OCI-LY3 (cell line): ENCODE measurements around the gene GRK3.
"Not testable (repeated sequence)": the region's sequence is repeated elsewhere in the genome, so short reads cannot be mapped to it uniquely, and the experiment has no call there.

ENCODE experiments used
- EZH2phosphoT487 ChIP-seq: fragments of 200-600 bp; shearing (Covaris generic); IDR thresholded peaks from 2 replicates; pipeline ENCODE4 v1.6.1; 2018; ENCODE audit warnings: antibody characterized with exemption, mixed run types, low read depth
- TF ChIP-seq, protein P1 (sequence below): fragments of 200-600, 300-600 bp; sonication (generic); IDR thresholded peaks from 2 replicates; pipeline ENCODE4 v1.5.1; 2014; ENCODE audit warnings: antibody characterized with exemption, low read length, low read depth

DNA sequence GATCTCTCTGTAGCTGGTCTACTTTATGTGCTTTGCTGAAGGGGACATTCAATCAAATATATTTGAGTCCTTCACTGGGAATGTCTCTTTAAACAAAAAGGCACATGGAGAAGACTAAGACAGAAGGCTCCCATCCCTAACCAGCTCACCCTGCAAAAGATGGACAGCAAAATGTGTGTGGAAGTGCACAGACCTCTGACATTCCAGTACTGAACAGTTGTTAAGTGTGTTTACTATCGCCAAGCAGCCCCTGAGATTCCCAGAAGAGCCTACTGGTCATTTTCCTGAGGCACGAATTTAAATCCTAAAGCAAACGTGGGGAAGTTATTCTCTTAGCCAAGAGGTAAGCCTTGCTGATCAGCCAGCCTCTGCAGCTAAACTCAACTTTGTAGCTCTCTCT, 50.3 kb downstream of the GRK3 start:
- TF ChIP-seq, protein P1, sequence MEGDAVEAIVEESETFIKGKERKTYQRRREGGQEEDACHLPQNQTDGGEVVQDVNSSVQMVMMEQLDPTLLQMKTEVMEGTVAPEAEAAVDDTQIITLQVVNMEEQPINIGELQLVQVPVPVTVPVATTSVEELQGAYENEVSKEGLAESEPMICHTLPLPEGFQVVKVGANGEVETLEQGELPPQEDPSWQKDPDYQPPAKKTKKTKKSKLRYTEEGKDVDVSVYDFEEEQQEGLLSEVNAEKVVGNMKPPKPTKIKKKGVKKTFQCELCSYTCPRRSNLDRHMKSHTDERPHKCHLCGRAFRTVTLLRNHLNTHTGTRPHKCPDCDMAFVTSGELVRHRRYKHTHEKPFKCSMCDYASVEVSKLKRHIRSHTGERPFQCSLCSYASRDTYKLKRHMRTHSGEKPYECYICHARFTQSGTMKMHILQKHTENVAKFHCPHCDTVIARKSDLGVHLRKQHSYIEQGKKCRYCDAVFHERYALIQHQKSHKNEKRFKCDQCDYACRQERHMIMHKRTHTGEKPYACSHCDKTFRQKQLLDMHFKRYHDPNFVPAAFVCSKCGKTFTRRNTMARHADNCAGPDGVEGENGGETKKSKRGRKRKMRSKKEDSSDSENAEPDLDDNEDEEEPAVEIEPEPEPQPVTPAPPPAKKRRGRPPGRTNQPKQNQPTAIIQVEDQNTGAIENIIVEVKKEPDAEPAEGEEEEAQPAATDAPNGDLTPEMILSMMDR: not testable (repeated sequence)
- not testable (repeated sequence) for TF ChIP-seq EZH2phosphoT487
